HepG2 (cell line): ENCODE results near the gene FANCG. TPM values are rescaled to one million over a fixed set of nuclear protein-coding genes. Genes with fewer than 3 reads are reported as not detected.
A peak's percentile ranks its signal among the peaks of the same experiment; 100 is the strongest.

Experiments
- FOSL2 ChIP-seq: sonication (generic); formaldehyde crosslinking; IDR thresholded peaks from 2 replicates; pipeline ENCODE4 v1.4.0; 2020; ENCODE audit warnings: missing genetic modification reagents
- MIER2 ChIP-seq: IDR thresholded peaks from 2 replicates; pipeline ENCODE4 v1.6.1; 2016; ENCODE audit warnings: missing biosample characterization, missing genetic modification reagents
- NCOA2 ChIP-seq: sonication (generic); formaldehyde crosslinking; IDR thresholded peaks from 2 replicates; pipeline ENCODE4 v1.8.0; 2022; ENCODE audit warnings: inconsistent platforms
- POLR2AphosphoS2 ChIP-seq: IDR thresholded peaks from 2 replicates; pipeline ENCODE4 v1.6.1; 2011; ENCODE audit warnings: low read depth, low read length, improper control_type of control experiment
- POLR2AphosphoS5 ChIP-seq: IDR thresholded peaks from 2 replicates; pipeline ENCODE4 v1.6.1; 2012; ENCODE audit warnings: low read depth, low read length
- SMC3 ChIP-seq: IDR thresholded peaks from 2 replicates; pipeline ENCODE4 v1.6.1; 2011; ENCODE audit warnings: low read length, improper control_type of control experiment
- ZNF891 ChIP-seq: sonication (generic); formaldehyde crosslinking; IDR thresholded peaks from 2 replicates; pipeline ENCODE4 v1.5.0; 2020; ENCODE audit warnings: mild to moderate bottlenecking, missing genetic modification reagents
- ZSCAN25 ChIP-seq: sonication (generic); formaldehyde crosslinking; IDR thresholded peaks from 2 replicates; pipeline ENCODE4 v1.8.0; 2022; ENCODE audit warnings: mild to moderate bottlenecking, missing genetic modification reagents
- polyA plus RNA-seq, 8 experiments: library from polyadenylated mRNA; depleted of rRNA in 3 of 8; stranded (reverse) in 7 of 8; unstranded in 1 of 8; fragments of >200 nt; fragmentation: Illumina TruSeq in 4 of 8; extraction: Trizol in 4 of 8; gene quantifications; 2 replicates each; pipeline versions ENCODE4 v1.2.1 to v1.2.3, GENCODE V29; 2011 to 2016; ENCODE audit warnings: low read depth in 4 of 8, missing spikeins in 1 of 8, mixed read lengths in 1 of 8; ENCODE audit not compliant: insufficient read depth in 1 of 8
- total RNA-seq, 5 experiments: library from RNA; depleted of rRNA; stranded (reverse); fragments of >200 nt; fragmentation: Illumina TruSeq; extraction: Trizol; gene quantifications; 2 replicates each; pipeline ENCODE4 v1.2.3, GENCODE V29; 2016; ENCODE audit warnings: low read depth in 1 of 5
- TF ChIP-seq, protein P1 (sequence below): sonication (generic); formaldehyde crosslinking; IDR thresholded peaks from 2 replicates; pipeline ENCODE4 v1.8.0; 2022; ENCODE audit warnings: low read depth, missing genetic modification reagents
- TF ChIP-seq, protein P2 (sequence below): sonication (generic); formaldehyde crosslinking; IDR thresholded peaks from 2 replicates; pipeline ENCODE4 v1.8.0; 2022; ENCODE audit warnings: missing genetic modification reagents, low read depth, mild to moderate bottlenecking, borderline replicate concordance
- TF ChIP-seq, protein P3 (sequence below): sonication (generic); formaldehyde crosslinking; IDR thresholded peaks from 2 replicates; pipeline ENCODE4 v1.8.0; 2022; ENCODE audit warnings: mild to moderate bottlenecking, missing genetic modification reagents, moderate library complexity
- TF ChIP-seq, protein P4 (sequence below): sonication (generic); formaldehyde crosslinking; IDR thresholded peaks from 2 replicates; pipeline ENCODE4 v1.4.0; 2020; ENCODE audit warnings: missing genetic modification reagents
- TF ChIP-seq, protein P5 (sequence below): sonication (generic); formaldehyde crosslinking; IDR thresholded peaks from 2 replicates; pipeline ENCODE4 v1.5.0; 2020; ENCODE audit warnings: missing genetic modification reagents, mild to moderate bottlenecking, borderline replicate concordance
- TF ChIP-seq, protein P6 (sequence below): IDR thresholded peaks from 2 replicates; pipeline ENCODE4 v1.6.1; 2016; ENCODE audit warnings: low read depth, missing genetic modification reagents, missing compliant biosample characterization
- TF ChIP-seq, protein P7 (sequence below): sonication (generic); formaldehyde crosslinking; IDR thresholded peaks from 2 replicates; pipeline ENCODE4 v1.4.0; 2020; ENCODE audit warnings: missing genetic modification reagents; ENCODE audit errors: not compliant biosample characterization

The FANCG gene
- total and polyA plus RNA-seq, 2 of the 13 experiments (the other 11 are each of a cell fraction or from before 2014, with no cell fraction given) = 14.4 to 45.1 TPM

DNA sequence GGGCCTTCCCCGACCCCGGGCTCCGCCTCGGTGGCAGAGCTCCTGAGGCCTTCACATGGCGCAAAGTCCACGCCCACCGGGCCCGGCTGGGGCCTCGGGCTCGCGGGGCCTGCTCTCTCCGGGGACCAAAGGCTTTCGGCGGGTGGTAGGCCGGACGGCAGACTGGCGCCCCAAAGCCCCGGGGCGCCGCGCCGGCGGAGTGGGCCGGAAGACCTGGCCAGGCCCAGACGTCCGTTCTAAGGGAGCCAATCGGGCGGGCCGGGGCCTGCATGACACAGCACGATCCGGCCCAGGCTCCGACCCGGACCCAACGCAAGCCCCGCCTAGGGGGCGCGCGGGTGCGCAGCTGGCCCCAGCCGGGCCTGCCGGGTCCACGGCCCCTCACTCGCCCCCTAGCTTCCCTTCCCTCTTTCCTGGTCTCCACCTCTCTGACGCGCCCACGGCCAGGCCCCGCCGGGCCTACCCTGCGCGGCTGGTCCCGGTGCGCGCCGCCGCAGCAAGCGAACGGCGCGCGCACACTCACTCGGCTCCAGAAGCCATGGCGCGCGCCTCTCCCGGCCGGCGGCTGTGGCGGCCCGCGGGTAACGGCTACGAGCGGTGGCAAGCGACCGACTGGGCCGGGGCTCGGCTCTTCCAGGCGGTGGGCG, 7.8 kb downstream of the FANCG start (continued):
- TF ChIP-seq, protein P1, sequence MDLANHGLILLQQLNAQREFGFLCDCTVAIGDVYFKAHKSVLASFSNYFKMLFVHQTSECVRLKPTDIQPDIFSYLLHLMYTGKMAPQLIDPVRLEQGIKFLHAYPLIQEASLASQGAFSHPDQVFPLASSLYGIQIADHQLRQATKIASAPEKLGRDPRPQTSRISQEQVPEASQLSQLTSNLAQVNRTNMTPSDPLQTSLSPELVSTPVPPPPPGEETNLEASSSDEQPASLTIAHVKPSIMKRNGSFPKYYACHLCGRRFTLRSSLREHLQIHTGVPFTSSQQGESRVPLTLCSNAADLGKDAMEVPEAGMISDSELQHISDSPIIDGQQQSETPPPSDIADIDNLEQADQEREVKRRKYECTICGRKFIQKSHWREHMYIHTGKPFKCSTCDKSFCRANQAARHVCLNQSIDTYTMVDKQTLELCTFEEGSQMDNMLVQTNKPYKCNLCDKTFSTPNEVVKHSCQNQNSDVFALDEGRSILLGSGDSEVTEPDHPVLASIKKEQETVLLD (CRISPR knock-in tag) = peak; percentile 58; the same call in 1 of the 2 replicates
- TF ChIP-seq, protein P2, sequence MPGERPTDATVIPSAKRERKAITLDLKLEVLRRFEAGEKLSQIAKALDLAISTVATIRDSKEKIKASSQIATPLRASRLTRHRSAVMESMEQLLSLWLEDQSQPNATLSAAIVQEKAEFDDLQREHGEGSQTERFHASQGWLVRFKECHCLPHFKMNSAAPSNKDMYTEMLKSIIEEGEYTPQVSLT (CRISPR knock-in tag) = no peak; the same call in 1 of the 2 replicates
- TF ChIP-seq, protein P3, sequence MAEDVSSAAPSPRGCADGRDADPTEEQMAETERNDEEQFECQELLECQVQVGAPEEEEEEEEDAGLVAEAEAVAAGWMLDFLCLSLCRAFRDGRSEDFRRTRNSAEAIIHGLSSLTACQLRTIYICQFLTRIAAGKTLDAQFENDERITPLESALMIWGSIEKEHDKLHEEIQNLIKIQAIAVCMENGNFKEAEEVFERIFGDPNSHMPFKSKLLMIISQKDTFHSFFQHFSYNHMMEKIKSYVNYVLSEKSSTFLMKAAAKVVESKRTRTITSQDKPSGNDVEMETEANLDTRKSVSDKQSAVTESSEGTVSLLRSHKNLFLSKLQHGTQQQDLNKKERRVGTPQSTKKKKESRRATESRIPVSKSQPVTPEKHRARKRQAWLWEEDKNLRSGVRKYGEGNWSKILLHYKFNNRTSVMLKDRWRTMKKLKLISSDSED = peak; percentile 77; the same call in 1 of the 2 replicates
- TF ChIP-seq, protein P4, sequence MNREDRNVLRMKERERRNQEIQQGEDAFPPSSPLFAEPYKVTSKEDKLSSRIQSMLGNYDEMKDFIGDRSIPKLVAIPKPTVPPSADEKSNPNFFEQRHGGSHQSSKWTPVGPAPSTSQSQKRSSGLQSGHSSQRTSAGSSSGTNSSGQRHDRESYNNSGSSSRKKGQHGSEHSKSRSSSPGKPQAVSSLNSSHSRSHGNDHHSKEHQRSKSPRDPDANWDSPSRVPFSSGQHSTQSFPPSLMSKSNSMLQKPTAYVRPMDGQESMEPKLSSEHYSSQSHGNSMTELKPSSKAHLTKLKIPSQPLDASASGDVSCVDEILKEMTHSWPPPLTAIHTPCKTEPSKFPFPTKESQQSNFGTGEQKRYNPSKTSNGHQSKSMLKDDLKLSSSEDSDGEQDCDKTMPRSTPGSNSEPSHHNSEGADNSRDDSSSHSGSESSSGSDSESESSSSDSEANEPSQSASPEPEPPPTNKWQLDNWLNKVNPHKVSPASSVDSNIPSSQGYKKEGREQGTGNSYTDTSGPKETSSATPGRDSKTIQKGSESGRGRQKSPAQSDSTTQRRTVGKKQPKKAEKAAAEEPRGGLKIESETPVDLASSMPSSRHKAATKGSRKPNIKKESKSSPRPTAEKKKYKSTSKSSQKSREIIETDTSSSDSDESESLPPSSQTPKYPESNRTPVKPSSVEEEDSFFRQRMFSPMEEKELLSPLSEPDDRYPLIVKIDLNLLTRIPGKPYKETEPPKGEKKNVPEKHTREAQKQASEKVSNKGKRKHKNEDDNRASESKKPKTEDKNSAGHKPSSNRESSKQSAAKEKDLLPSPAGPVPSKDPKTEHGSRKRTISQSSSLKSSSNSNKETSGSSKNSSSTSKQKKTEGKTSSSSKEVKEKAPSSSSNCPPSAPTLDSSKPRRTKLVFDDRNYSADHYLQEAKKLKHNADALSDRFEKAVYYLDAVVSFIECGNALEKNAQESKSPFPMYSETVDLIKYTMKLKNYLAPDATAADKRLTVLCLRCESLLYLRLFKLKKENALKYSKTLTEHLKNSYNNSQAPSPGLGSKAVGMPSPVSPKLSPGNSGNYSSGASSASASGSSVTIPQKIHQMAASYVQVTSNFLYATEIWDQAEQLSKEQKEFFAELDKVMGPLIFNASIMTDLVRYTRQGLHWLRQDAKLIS = peak; percentile 62
- TF ChIP-seq, protein P5, sequence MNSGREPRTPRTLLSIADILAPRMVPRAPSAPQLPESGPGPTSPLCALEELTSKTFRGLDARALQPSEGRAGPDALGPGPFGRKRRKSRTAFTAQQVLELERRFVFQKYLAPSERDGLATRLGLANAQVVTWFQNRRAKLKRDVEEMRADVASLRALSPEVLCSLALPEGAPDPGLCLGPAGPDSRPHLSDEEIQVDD (CRISPR knock-in tag) = no peak
- TF ChIP-seq SMC3 = no peak
- TF ChIP-seq FOSL2 (CRISPR knock-in tag) = no peak; the same call in 1 of the 2 replicates
- no peak for TF ChIP-seq ZNF891 (CRISPR knock-in tag)
- peak; percentile 25; the same call in 1 of the 2 replicates for TF ChIP-seq ZSCAN25 (CRISPR knock-in tag)
- no peak for TF ChIP-seq MIER2
- peak; percentile 9; the same call in 1 of the 2 replicates for TF ChIP-seq NCOA2
- TF ChIP-seq, protein P6, sequence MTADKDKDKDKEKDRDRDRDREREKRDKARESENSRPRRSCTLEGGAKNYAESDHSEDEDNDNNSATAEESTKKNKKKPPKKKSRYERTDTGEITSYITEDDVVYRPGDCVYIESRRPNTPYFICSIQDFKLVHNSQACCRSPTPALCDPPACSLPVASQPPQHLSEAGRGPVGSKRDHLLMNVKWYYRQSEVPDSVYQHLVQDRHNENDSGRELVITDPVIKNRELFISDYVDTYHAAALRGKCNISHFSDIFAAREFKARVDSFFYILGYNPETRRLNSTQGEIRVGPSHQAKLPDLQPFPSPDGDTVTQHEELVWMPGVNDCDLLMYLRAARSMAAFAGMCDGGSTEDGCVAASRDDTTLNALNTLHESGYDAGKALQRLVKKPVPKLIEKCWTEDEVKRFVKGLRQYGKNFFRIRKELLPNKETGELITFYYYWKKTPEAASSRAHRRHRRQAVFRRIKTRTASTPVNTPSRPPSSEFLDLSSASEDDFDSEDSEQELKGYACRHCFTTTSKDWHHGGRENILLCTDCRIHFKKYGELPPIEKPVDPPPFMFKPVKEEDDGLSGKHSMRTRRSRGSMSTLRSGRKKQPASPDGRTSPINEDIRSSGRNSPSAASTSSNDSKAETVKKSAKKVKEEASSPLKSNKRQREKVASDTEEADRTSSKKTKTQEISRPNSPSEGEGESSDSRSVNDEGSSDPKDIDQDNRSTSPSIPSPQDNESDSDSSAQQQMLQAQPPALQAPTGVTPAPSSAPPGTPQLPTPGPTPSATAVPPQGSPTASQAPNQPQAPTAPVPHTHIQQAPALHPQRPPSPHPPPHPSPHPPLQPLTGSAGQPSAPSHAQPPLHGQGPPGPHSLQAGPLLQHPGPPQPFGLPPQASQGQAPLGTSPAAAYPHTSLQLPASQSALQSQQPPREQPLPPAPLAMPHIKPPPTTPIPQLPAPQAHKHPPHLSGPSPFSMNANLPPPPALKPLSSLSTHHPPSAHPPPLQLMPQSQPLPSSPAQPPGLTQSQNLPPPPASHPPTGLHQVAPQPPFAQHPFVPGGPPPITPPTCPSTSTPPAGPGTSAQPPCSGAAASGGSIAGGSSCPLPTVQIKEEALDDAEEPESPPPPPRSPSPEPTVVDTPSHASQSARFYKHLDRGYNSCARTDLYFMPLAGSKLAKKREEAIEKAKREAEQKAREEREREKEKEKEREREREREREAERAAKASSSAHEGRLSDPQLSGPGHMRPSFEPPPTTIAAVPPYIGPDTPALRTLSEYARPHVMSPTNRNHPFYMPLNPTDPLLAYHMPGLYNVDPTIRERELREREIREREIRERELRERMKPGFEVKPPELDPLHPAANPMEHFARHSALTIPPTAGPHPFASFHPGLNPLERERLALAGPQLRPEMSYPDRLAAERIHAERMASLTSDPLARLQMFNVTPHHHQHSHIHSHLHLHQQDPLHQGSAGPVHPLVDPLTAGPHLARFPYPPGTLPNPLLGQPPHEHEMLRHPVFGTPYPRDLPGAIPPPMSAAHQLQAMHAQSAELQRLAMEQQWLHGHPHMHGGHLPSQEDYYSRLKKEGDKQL = no peak; the same call in 1 of the 2 replicates
- TF ChIP-seq POLR2AphosphoS2 = no peak
- TF ChIP-seq POLR2AphosphoS5 = peak; percentile 63; the same call in 1 of the 2 replicates
- TF ChIP-seq, protein P7, sequence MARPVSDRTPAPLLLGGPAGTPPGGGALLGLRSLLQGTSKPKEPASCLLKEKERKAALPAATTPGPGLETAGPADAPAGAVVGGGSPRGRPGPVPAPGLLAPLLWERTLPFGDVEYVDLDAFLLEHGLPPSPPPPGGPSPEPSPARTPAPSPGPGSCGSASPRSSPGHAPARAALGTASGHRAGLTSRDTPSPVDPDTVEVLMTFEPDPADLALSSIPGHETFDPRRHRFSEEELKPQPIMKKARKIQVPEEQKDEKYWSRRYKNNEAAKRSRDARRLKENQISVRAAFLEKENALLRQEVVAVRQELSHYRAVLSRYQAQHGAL (CRISPR knock-in tag) = no peak
